H1 (cell line): ENCODE measurements around the gene SSB. TPM values are rescaled to one million over a fixed set of nuclear protein-coding genes. Genes with fewer than 3 reads are reported as not detected.
A peak's percentile ranks its signal among the peaks of the same experiment; 100 is the strongest.

Experiments
- CTCF ChIA-PET: fragments of 300-600 bp; sonication (Branson Sonifier 250); formaldehyde crosslinking; loops from one replicate; lab custom pipeline; 2021; ENCODE audit not compliant: partially characterized antibody; lab: Charles Lee
- POLR2A ChIA-PET: fragments of 300-600 bp; sonication (Branson Sonifier 250); formaldehyde crosslinking; loops from one replicate; lab custom pipeline; 2021; ENCODE audit warnings: inconsistent platforms; ENCODE audit not compliant: partially characterized antibody; lab: Charles Lee
- DNase-seq, 2 experiments: peaks; one replicate each; pipeline versions ENCODE4 v3.0.0 to v3.0.0-alpha.2; 2010 to 2022; ENCODE audit warnings: low spot score in 2 of 2, low read depth in 1 of 2, mixed read lengths in 1 of 2
- FAIRE-seq: peaks from 2 replicates; lab custom pipeline; 2011; peaks lifted over from hg19 to GRCh38; lab: Jason Lieb, UNC
- H2AFZ ChIP-seq: 2 replicates; pipeline ENCODE4 v1.8.1; 2012; ENCODE audit warnings: low read length, inconsistent platforms
- H2AK5ac ChIP-seq: 2 replicates; pipeline ENCODE4 v1.6.1; 2013; ENCODE audit warnings: low read depth, low read length
- H2BK120ac ChIP-seq: replicated peaks from 2 replicates; pipeline ENCODE3; 2013; ENCODE audit warnings: low read depth, low read length, inconsistent platforms
- H2BK12ac ChIP-seq: 2 replicates; pipeline ENCODE4 v1.6.1; 2013; ENCODE audit warnings: low read depth, low read length
- H2BK15ac ChIP-seq: 2 replicates; pipeline ENCODE4 v1.6.1; 2013; ENCODE audit warnings: low read length
- H2BK20ac ChIP-seq: 2 replicates; pipeline ENCODE4 v1.6.1; 2013; ENCODE audit warnings: low read length
- H2BK5ac ChIP-seq: 2 replicates; pipeline ENCODE4 v1.6.1; 2013; ENCODE audit warnings: low read depth, low read length
- H3K14ac ChIP-seq: 2 replicates; pipeline ENCODE4 v1.6.1; 2013; ENCODE audit warnings: inconsistent platforms; ENCODE audit not compliant: insufficient read length
- H3K18ac ChIP-seq: 2 replicates; pipeline ENCODE4 v1.6.1; 2013; ENCODE audit warnings: low read length; ENCODE audit errors: extremely low read depth
- H3K23ac ChIP-seq: 2 replicates; pipeline ENCODE4 v1.6.1; 2013; ENCODE audit warnings: inconsistent platforms; ENCODE audit not compliant: insufficient read length
- H3K23me2 ChIP-seq: 2 replicates; pipeline ENCODE4 v1.6.1; 2013; ENCODE audit warnings: low read depth, low read length
- H3K27ac ChIP-seq: 2 replicates; pipeline ENCODE4 v1.6.1; 2011; ENCODE audit warnings: low read depth, low read length, inconsistent platforms
- H3K27me3 ChIP-seq, 4 experiments: replicated peaks in 1 of 4; 1 replicate in 1 of 4; 2 replicates in 3 of 4; pipeline versions ENCODE4 v1.6.1 to v1.8.1; 2011 to 2013; ENCODE audit warnings: low read length in 3 of 4, mild to moderate bottlenecking in 3 of 4, inconsistent platforms in 2 of 4, mixed read lengths in 2 of 4, moderate library complexity in 1 of 4; ENCODE audit not compliant: control insufficient read depth in 3 of 4, insufficient read depth in 3 of 4; ENCODE audit errors: extremely low read depth in 1 of 4
- H3K36me3 ChIP-seq, 4 experiments: 2 replicates each; pipeline versions ENCODE4 v1.6.1 to v1.8.1; 2011 to 2013; ENCODE audit warnings: mild to moderate bottlenecking in 4 of 4, low read length in 3 of 4, moderate library complexity in 2 of 4, control low read depth in 1 of 4, inconsistent platforms in 1 of 4; ENCODE audit not compliant: insufficient read depth in 4 of 4, control insufficient read depth in 2 of 4
- H3K4ac ChIP-seq: replicated peaks from 2 replicates; pipeline ENCODE3; 2013; ENCODE audit warnings: low read length, low read depth, mixed read lengths, inconsistent platforms; ENCODE audit not compliant: insufficient read length
- H3K4me1 ChIP-seq, 4 experiments: replicated peaks in 1 of 4; 1 replicate in 1 of 4; 2 replicates in 3 of 4; pipeline versions ENCODE4 v1.6.1 to v1.8.1; 2011 to 2013; ENCODE audit warnings: low read length in 3 of 4, inconsistent platforms in 2 of 4, mixed read lengths in 1 of 4; ENCODE audit not compliant: insufficient read depth in 4 of 4, control insufficient read depth in 3 of 4
- H3K4me2 ChIP-seq, 2 experiments: 2 replicates each; pipeline versions ENCODE4 v1.6.1 to v1.8.1; 2011 to 2013; ENCODE audit warnings: low read depth in 2 of 2, low read length in 2 of 2, control low read depth in 1 of 2, inconsistent platforms in 1 of 2, mild to moderate bottlenecking in 1 of 2; ENCODE audit not compliant: insufficient read depth in 1 of 2
- H3K4me3 ChIP-seq, 4 experiments: fragments of 200-600, 300-600 bp in 1 of 4; sonication (generic), shearing (Covaris generic), sonication (Bioruptor Twin) in 1 of 4; 2 replicates each; pipeline versions ENCODE4 v1.5.1 to v1.8.1; 2011 to 2016; ENCODE audit warnings: low read length in 4 of 4, low read depth in 3 of 4, control low read depth in 2 of 4, inconsistent platforms in 2 of 4, mild to moderate bottlenecking in 2 of 4, mixed read lengths in 1 of 4, moderate library complexity in 1 of 4; ENCODE audit not compliant: insufficient read depth in 2 of 4; ENCODE audit errors: extremely low read depth in 1 of 4
- H3K56ac ChIP-seq: replicated peaks from 2 replicates; pipeline ENCODE3; 2013; ENCODE audit warnings: low read depth, mild to moderate bottlenecking, mixed read lengths, low read length, inconsistent platforms; ENCODE audit not compliant: insufficient read length
- H3K79me1 ChIP-seq: 2 replicates; pipeline ENCODE4 v1.6.1; 2013; ENCODE audit warnings: low read depth, low read length, control low read depth
- H3K79me2 ChIP-seq, 2 experiments: 2 replicates each; pipeline versions ENCODE4 v1.6.1 to v1.8.1; 2012 to 2013; ENCODE audit warnings: low read length in 2 of 2, mild to moderate bottlenecking in 2 of 2, inconsistent platforms in 1 of 2; ENCODE audit not compliant: insufficient read depth in 2 of 2, control insufficient read depth in 1 of 2
- H3K9ac ChIP-seq, 4 experiments: replicated peaks in 1 of 4; 1 replicate in 1 of 4; 2 replicates in 3 of 4; pipeline versions ENCODE4 v1.6.1 to v1.8.1; 2011 to 2013; ENCODE audit warnings: low read depth in 3 of 4, low read length in 3 of 4, control low read depth in 2 of 4, mild to moderate bottlenecking in 2 of 4, moderate library complexity in 2 of 4, inconsistent platforms in 1 of 4; ENCODE audit errors: extremely low read depth in 1 of 4
- H3K9me3 ChIP-seq, 2 experiments: 2 replicates each; pipeline versions ENCODE4 v1.6.1 to v1.8.1; 2012 to 2013; ENCODE audit warnings: mild to moderate bottlenecking in 2 of 2, moderate library complexity in 2 of 2, control low read depth in 1 of 2, inconsistent platforms in 1 of 2, low read depth in 1 of 2, low read length in 1 of 2, mixed read lengths in 1 of 2; ENCODE audit not compliant: insufficient read depth in 2 of 2
- H4K20me1 ChIP-seq, 2 experiments: replicated peaks in 1 of 2; 2 replicates each; pipeline versions ENCODE3 to v1.8.1; 2011 to 2013; ENCODE audit warnings: inconsistent platforms in 2 of 2, low read length in 2 of 2, mild to moderate bottlenecking in 1 of 2; ENCODE audit not compliant: insufficient read depth in 2 of 2, control insufficient read depth in 1 of 2
- H4K5ac ChIP-seq: 2 replicates; pipeline ENCODE4 v1.6.1; 2013; ENCODE audit warnings: low read length, low read depth, mixed read lengths, inconsistent platforms; ENCODE audit not compliant: insufficient read length
- H4K8ac ChIP-seq: 2 replicates; pipeline ENCODE4 v1.8.0; 2013; ENCODE audit warnings: mild to moderate bottlenecking, moderate library complexity, low read length, inconsistent platforms; ENCODE audit not compliant: insufficient read depth; ENCODE audit errors: extremely low read depth
- H4K91ac ChIP-seq: replicated peaks from 2 replicates; pipeline ENCODE3; 2013; ENCODE audit warnings: low read length, mixed read lengths, inconsistent platforms; ENCODE audit not compliant: insufficient read length
- JUND ChIP-seq: IDR thresholded peaks from 2 replicates; pipeline ENCODE4 v1.6.1; 2011; ENCODE audit warnings: mild to moderate bottlenecking, improper control_type of control experiment, low read length
- KDM4A ChIP-seq: IDR thresholded peaks from one replicate; pipeline ENCODE4 v1.7.1; 2012; ENCODE audit warnings: low read depth, mild to moderate bottlenecking, moderate library complexity, low read length, inconsistent platforms; ENCODE audit not compliant: severe bottlenecking
- NANOG ChIP-seq: IDR thresholded peaks from 2 replicates; pipeline ENCODE4 v1.6.1; 2011; ENCODE audit warnings: low read length, low read depth, mild to moderate bottlenecking, inconsistent platforms; ENCODE audit not compliant: insufficient read depth, poor library complexity, severe bottlenecking
- NRF1 ChIP-seq: IDR thresholded peaks from 2 replicates; pipeline ENCODE4 v1.6.1; 2011; ENCODE audit warnings: mild to moderate bottlenecking, low read depth, low read length, improper control_type of control experiment
- SP4 ChIP-seq: IDR thresholded peaks from 2 replicates; pipeline ENCODE4 v1.6.1; 2012; ENCODE audit warnings: low read length, inconsistent platforms
- TAF7 ChIP-seq: optimal IDR thresholded peaks from 2 replicates; pipeline ENCODE3; 2011; ENCODE audit warnings: low read depth, mild to moderate bottlenecking, inconsistent platforms, low read length, moderate library complexity, borderline replicate concordance
- TBP ChIP-seq: IDR thresholded peaks from 2 replicates; pipeline ENCODE4 v1.6.1; 2011; ENCODE audit warnings: low read depth, low read length, improper control_type of control experiment
- YY1 ChIP-seq: IDR thresholded peaks from 2 replicates; pipeline ENCODE4 v1.6.1; 2011; ENCODE audit warnings: low read depth, mild to moderate bottlenecking, low read length
- WGBS, 2 experiments: shearing (Covaris generic) in 1 of 2; methylation state at CpG; one replicate each; pipeline versions ENCODE4 v1.1.6 to v1.1.7; 2013 to 2015; ENCODE audit warnings: low lambda C conversion rate in 2 of 2, mixed read lengths in 2 of 2, inconsistent platforms in 1 of 2, low coverage in 1 of 2, missing lambda C conversion rate in 1 of 2; ENCODE audit not compliant: insufficient replicate concordance in 2 of 2, insufficient coverage in 1 of 2, insufficient read length in 1 of 2; ENCODE audit errors: extremely low coverage in 1 of 2, missing lambda C conversion rate in 1 of 2; 5-methylcytosine and 5-hydroxymethylcytosine counted together
- polyA plus RNA-seq, 7 experiments: library from polyadenylated mRNA; depleted of rRNA in 3 of 7; stranded (reverse) in 5 of 7; unstranded in 2 of 7; fragments of >200 nt in 5 of 7; fragments of 200-250 nt in 2 of 7; gene quantifications; 1 replicate in 5 of 7; 2 replicates in 1 of 7; 4 replicates in 1 of 7; pipeline versions ENCODE4 v1.2.1 to v1.2.3, GENCODE V29; 2011 to 2013; ENCODE audit warnings: missing spikeins in 2 of 7, mixed read lengths in 2 of 7
- total RNA-seq: library from RNA; stranded (reverse); fragmentation: NEBNext Ultra II Directional; extraction: Animal tissue kit (Norgen Biotek cat#: 25700); gene quantifications from 2 replicates; pipeline ENCODE4 v1.2.1, GENCODE V29; 2021

The SSB gene
- total and polyA plus RNA-seq, 2 of the 8 experiments (the other 6 are each of a cell fraction or from before 2014, with no cell fraction given), result 60.8 to 270 TPM

DNA sequence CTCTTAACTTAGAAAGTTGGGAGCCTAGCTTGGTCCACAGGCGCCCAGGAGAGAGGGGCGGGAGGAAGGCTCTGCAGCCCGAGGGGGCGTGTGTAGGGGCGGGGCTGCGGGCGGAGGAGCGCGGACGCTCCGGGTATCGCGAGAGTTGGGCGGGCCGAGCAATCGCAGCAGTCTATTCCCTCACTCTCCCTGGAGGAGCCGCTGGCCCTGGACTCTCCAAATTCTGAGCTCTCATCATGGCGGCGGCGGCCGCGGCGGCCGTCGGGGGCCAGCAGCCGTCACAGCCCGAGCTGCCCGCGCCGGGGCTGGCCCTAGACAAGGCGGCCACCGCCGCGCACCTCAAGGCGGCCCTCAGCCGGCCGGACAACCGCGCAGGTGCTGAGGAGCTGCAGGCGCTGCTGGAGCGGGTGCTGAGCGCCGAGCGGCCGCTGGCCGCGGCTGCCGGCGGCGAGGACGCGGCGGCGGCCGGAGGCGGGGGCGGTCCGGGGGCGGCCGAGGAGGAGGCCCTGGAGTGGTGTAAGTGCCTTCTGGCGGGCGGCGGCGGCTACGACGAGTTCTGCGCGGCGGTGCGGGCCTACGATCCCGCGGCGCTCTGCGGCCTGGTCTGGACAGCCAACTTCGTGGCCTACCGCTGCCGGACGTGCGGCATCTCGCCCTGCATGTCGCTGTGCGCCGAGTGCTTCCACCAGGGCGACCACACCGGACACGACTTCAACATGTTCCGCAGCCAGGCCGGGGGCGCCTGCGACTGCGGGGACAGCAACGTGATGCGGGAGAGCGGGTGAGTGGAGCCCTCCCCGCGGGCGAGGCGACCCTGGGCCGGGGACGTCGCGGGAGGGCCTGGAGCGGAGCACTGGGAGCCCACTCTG is 28.8 kb downstream of the SSB start, which contains the start of gene UBR3:
Gene UBR3 (plus strand): TSS at position 183 of the 869 bp plus-strand sequence. CDS start 54 bp downstream, at position 237.
- Histone ChIP-seq H3K36me3 (no peaks in the 10 kb centered on the region; a peak in 1 of 8 replicates), H3K9ac (peak within 1 kb of the TSS; percentile 47 to 97 (median 64)), H4K91ac (no peak within 1 kb of the TSS), H3K14ac (no peak within 1 kb of the TSS), H2BK120ac (no peak within 1 kb of the TSS), H3K9me3 (no peaks in the 10 kb centered on the region), H3K23ac (no peak within 1 kb of the TSS), H3K18ac (peak within 1 kb of the TSS; percentile 60; the same call in 1 of the 2 replicates), H3K27ac (no peak within 1 kb of the TSS), H3K79me2 (peaks cover 0 to 47% of the 10 kb centered on the region in 2 experiments; a peak in 2 of 4 replicates), H2BK12ac (no peak within 1 kb of the TSS), H2AK5ac (no peak within 1 kb of the TSS), H3K23me2 (peaks cover 13% of the 10 kb centered on the region), H3K4me1 (peaks cover 0 to 10% (median 3%) of the 10 kb centered on the region in 4 experiments; a peak in 4 of 7 replicates), H3K27me3 (no peaks in the 10 kb centered on the region), H3K4me2 (peak within 1 kb of the TSS; percentile 89 to 95), H2BK5ac (no peak within 1 kb of the TSS), H2BK20ac (no peak within 1 kb of the TSS), H3K79me1 (peaks cover 4% of the 10 kb centered on the region), H2BK15ac (no peak within 1 kb of the TSS), H3K4me3 (peak within 1 kb of the TSS; percentile 76 to 92 (median 80)), H2AFZ (no peak within 1 kb of the TSS), H4K8ac (peak within 1 kb of the TSS; percentile 40), H4K20me1 (peaks cover 8 to 12% of the 10 kb centered on the region in 2 experiments), H4K5ac (peak within 1 kb of the TSS; percentile 84), H3K4ac (no peak within 1 kb of the TSS), H3K56ac (no peak within 1 kb of the TSS)
- ChIA-PET CTCF (interaction anchor here (0.8 to 1.6 kb wide), 5 partner anchors 14 to 350 kb away, joined by 3 to 9 read pairs (median 6); no protein-coding TSS in a partner anchor), POLR2A (interaction anchor here (0.8 to 2.3 kb wide), 10 partner anchors 8 to 243 kb away, joined by 3 to 7 read pairs (median 3); partner anchors contain the start of genes PPIG and SSB)
- 4% methylated on average over 45 of the region's 104 CpGs; no CpG with 5 or more reads in 1 of the 2 experiments for WGBS, 2 experiments
- DNase-seq (peak; percentile 80 to 94), FAIRE-seq (no peak)
- TF ChIP-seq TBP (peak; percentile 84), YY1 (peak; percentile 88), JUND (no peak), NRF1 (no peak), SP4 (0 out of 2 replicates have a peak, but pooled peaks have one; percentile 30), NANOG (no peak), KDM4A (peak; percentile 55), TAF7 (peak; percentile 91)
